Trophoblast cell (in vitro differentiated cells and primary cell): ENCODE data around the gene PYDC1.
A peak's percentile ranks its signal among the peaks of the same experiment; 100 is the strongest.

Experiments used
- DNase-seq, 2 donors: peaks; one replicate each; pipeline ENCODE4 v3.0.0-alpha.2; 2016
- H2AFZ ChIP-seq: 2 replicates; pipeline ENCODE4 v1.6.1; 2013; ENCODE audit warnings: low read length, moderate library complexity, mild to moderate bottlenecking; ENCODE audit not compliant: insufficient read depth, poor library complexity
- H2AK5ac ChIP-seq: 2 replicates; pipeline ENCODE4 v1.6.1; 2013; ENCODE audit warnings: mild to moderate bottlenecking, low read length
- H2BK120ac ChIP-seq: 2 replicates; pipeline ENCODE4 v1.6.1; 2013; ENCODE audit warnings: low read length, mild to moderate bottlenecking, moderate library complexity; ENCODE audit not compliant: insufficient read depth, poor library complexity
- H2BK12ac ChIP-seq: 2 replicates; pipeline ENCODE4 v1.6.1; 2013; ENCODE audit warnings: mild to moderate bottlenecking, low read length, moderate library complexity
- H2BK5ac ChIP-seq: 2 replicates; pipeline ENCODE4 v1.6.1; 2013; ENCODE audit warnings: low read length, low read depth, moderate library complexity, mild to moderate bottlenecking; ENCODE audit not compliant: poor library complexity
- H3K14ac ChIP-seq: 2 replicates; pipeline ENCODE4 v1.6.1; 2013; ENCODE audit warnings: mild to moderate bottlenecking, low read length
- H3K18ac ChIP-seq: 2 replicates; pipeline ENCODE4 v1.6.1; 2013; ENCODE audit warnings: mild to moderate bottlenecking, low read length
- H3K23ac ChIP-seq: 2 replicates; pipeline ENCODE4 v1.6.1; 2013; ENCODE audit warnings: low read length
- H3K27ac ChIP-seq: 2 replicates; pipeline ENCODE4 v1.5.1; 2013; ENCODE audit warnings: low read depth, mild to moderate bottlenecking, inconsistent platforms, low read length, moderate library complexity
- H3K27me3 ChIP-seq: 2 replicates; pipeline ENCODE4 v1.6.1; 2013; ENCODE audit warnings: inconsistent platforms, mild to moderate bottlenecking, low read length, moderate library complexity; ENCODE audit not compliant: insufficient read depth
- H3K36me3 ChIP-seq, 2 experiments: 1 replicate in 1 of 2; 2 replicates in 1 of 2; pipeline ENCODE4 v1.6.1; 2013; ENCODE audit warnings: low read length in 2 of 2, mild to moderate bottlenecking in 2 of 2, moderate library complexity in 1 of 2; ENCODE audit not compliant: insufficient read depth in 2 of 2, control insufficient read depth in 1 of 2
- H3K4ac ChIP-seq: 2 replicates; pipeline ENCODE4 v1.6.1; 2013; ENCODE audit warnings: low read depth, mild to moderate bottlenecking, low read length, moderate library complexity
- H3K4me1 ChIP-seq, 2 experiments: 1 replicate in 1 of 2; 2 replicates in 1 of 2; pipeline ENCODE4 v1.6.1; 2013; ENCODE audit warnings: low read length in 2 of 2, mild to moderate bottlenecking in 2 of 2, moderate library complexity in 1 of 2; ENCODE audit not compliant: insufficient read depth in 2 of 2, control insufficient read depth in 1 of 2
- H3K4me2 ChIP-seq: 2 replicates; pipeline ENCODE4 v1.6.1; 2013; ENCODE audit warnings: inconsistent platforms, mild to moderate bottlenecking, low read length, moderate library complexity
- H3K4me3 ChIP-seq: 2 replicates; pipeline ENCODE4 v1.5.1; 2013; ENCODE audit warnings: mild to moderate bottlenecking, low read depth, low read length, inconsistent platforms
- H3K79me1 ChIP-seq: one replicate; pipeline ENCODE4 v1.6.1; 2013; ENCODE audit warnings: low read length
- H3K79me2 ChIP-seq: 2 replicates; pipeline ENCODE4 v1.6.1; 2013; ENCODE audit warnings: low read length, mild to moderate bottlenecking; ENCODE audit not compliant: control insufficient read depth, insufficient read depth, poor library complexity
- H3K9ac ChIP-seq: 2 replicates; pipeline ENCODE4 v1.6.1; 2013; ENCODE audit warnings: mild to moderate bottlenecking, low read length
- H3K9me3 ChIP-seq: 2 replicates; pipeline ENCODE4 v1.6.1; 2013; ENCODE audit warnings: low read depth, mild to moderate bottlenecking, control low read depth, inconsistent platforms, low read length; ENCODE audit not compliant: insufficient read depth
- H4K12ac ChIP-seq: 2 replicates; pipeline ENCODE4 v1.6.1; 2013; ENCODE audit warnings: low read depth, mild to moderate bottlenecking, low read length, moderate library complexity
- H4K8ac ChIP-seq: 2 replicates; pipeline ENCODE4 v1.6.1; 2013; ENCODE audit warnings: low read depth, mild to moderate bottlenecking, low read length, moderate library complexity
- H4K91ac ChIP-seq: one replicate; pipeline ENCODE4 v1.6.1; 2013; ENCODE audit warnings: low read depth, mild to moderate bottlenecking, low read length, moderate library complexity
- WGBS: extraction: QIAGEN DNeasy Blood & Tissue Kit; methylation state at CpG from one replicate; pipeline ENCODE4 v1.1.7; 2013; ENCODE audit warnings: missing lambda C conversion rate; ENCODE audit not compliant: insufficient read length, insufficient coverage; ENCODE audit errors: extremely low coverage; 5-methylcytosine and 5-hydroxymethylcytosine counted together

The PYDC1 gene

DNA sequence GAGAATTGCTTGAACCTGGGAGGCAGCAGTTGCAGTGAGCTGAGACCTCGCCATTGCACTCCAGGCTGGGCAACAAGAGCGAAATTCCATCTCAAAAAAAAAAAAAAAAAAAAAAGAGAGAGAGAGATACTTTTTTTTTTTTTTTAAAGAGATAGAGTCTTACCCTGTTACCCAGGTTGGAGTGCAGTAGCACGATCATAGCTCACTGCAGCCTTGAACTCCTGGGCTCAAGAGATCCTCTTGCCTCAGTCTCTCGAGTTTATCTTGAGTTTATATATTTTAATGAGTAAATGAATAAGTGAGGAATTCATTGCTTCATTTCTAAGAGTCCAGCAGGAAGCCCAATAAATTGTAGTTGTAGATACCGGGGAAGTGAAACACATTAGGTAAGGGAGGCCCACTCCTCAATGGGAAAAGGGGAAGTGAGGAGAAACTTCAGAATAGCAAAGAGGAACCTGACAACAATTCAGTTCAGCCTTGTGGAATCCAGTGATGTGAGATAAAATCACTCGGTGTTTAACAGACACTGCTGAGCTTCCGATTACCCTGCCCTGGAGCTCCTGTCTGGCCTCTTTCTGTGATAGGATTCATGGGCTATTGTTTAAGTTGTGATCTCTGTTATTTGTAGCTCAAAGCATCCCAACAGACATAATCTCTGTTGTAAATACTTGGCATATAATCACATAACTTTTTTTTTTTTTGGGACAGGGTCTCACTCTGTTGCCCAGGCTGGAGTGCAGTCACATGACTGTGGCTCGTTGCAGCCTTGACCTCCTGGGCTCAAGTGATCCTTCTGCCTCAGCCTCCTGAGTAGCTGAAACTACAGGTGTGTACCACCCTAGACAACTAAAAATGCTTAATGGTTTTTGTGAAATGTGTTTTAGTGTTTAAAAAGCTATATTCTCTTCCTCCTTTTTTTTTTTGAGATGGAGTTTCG is 27.1 kb upstream of the PYDC1 start:
- peak in 1 of 2 donors; percentile 26 for DNase-seq
- Histone ChIP-seq H3K9ac (no peak overlapping the region), H2AK5ac (no peak overlapping the region), H3K79me2 (no peaks in the 10 kb centered on the region), H4K91ac (no peak overlapping the region), H3K27me3 (no peaks in the 10 kb centered on the region), H3K14ac (no peak overlapping the region), H3K4ac (no peak overlapping the region), H2BK12ac (no peak overlapping the region), H3K27ac (no peak overlapping the region), H3K9me3 (no peaks in the 10 kb centered on the region), H3K4me2 (no peak overlapping the region), H4K12ac (no peak overlapping the region), H2AFZ (no peak overlapping the region), H2BK120ac (no peak overlapping the region), H3K4me1 (no peaks in the 10 kb centered on the region), H3K4me3 (no peak overlapping the region), H3K18ac (no peak overlapping the region), H2BK5ac (no peak overlapping the region), H3K79me1 (no peaks in the 10 kb centered on the region), H3K23ac (no peak overlapping the region), H4K8ac (no peak overlapping the region), H3K36me3 (no peaks in the 10 kb centered on the region)
- WGBS, result no CpG with 5 or more reads among the region's 9 CpGs

DNA sequence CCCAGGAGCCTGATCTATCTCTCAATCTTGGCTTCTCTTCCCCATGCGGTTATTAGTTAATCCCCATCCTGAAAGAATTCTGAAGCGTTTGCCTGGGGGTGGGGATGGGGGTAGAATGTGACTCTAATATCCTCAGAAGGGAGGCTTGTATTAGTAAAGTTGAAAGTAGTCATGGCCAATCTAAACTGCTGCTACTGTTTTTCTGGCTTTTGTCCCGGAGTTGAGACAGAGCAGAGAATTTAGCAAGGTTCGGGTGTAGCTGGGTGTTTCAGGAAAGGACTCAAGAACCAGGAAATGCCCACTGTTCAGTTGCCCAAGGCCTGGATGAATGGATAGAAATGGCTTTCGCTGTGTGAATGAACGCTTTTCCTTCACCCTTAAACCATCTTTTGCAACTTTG is 25.3 kb upstream of the PYDC1 start:
- H3K4me2 ChIP-seq, result no peak overlapping the region
- H3K18ac ChIP-seq, result no peak overlapping the region
- no peak overlapping the region for H2BK12ac ChIP-seq
- H3K27me3 ChIP-seq, result no peaks in the 10 kb centered on the region
- no peak overlapping the region for H4K8ac ChIP-seq
- no peak overlapping the region for H3K23ac ChIP-seq
- DNase-seq, result no peak
- no peaks in the 10 kb centered on the region for H3K9me3 ChIP-seq
- H3K4ac ChIP-seq, result no peak overlapping the region
- H3K36me3 ChIP-seq, result no peaks in the 10 kb centered on the region
- no peak overlapping the region for H3K9ac ChIP-seq
- H3K4me3 ChIP-seq, result no peak overlapping the region
- H3K14ac ChIP-seq, result no peak overlapping the region
- no peaks in the 10 kb centered on the region for H3K79me2 ChIP-seq
- H3K27ac ChIP-seq, result no peak overlapping the region
- H3K4me1 ChIP-seq, result no peaks in the 10 kb centered on the region
- H2BK120ac ChIP-seq, result no peak overlapping the region
- no peak overlapping the region for H2BK5ac ChIP-seq
- no peak overlapping the region for H2AFZ ChIP-seq
- no peak overlapping the region for H2AK5ac ChIP-seq
- H4K91ac ChIP-seq, result no peak overlapping the region
- no CpG with 5 or more reads among the region's 6 CpGs for WGBS
- no peak overlapping the region for H4K12ac ChIP-seq
- no peaks in the 10 kb centered on the region for H3K79me1 ChIP-seq

DNA sequence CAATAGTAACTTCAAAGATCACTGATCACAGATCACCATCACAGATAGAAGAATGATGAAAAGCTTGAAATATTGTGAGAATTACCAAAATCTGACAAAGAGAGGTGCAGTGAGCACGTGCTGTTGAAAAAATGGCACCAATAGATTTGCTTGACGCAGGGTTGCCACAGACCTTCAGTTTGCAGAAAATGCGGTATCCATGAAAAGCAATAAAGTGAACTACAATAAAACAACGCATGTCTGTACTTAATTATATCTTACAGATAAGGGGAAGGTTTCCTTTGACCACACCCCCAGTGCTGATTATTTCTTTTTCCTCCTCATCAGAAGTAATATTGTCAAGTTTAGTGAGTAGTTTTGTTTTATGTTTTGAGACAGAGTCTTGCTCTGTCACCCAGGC is 21.1 kb upstream of the PYDC1 start:
- no CpG with 5 or more reads among the region's 4 CpGs for WGBS
- peaks cover 2% of the 10 kb centered on the region for H3K9me3 ChIP-seq

DNA sequence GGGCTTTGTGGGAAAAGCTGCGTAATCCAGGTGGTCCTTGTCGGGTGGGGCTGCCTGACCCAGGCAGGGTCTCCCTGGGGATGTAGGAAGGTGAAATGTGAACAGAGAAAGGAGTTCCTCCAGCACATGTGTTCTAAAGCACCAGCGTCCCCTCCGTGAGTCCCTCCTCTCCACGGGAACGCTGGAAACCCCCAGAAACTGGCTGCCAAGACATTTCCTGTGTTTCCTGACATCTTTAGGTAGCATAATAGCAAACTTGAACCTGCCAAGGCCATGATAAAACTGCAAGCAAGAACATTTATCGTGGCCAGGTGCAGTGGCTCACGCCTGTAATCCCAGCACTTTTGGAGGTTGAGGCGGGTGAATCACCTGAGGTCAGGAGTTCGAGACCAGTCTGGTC is 12.6 kb upstream of the PYDC1 start:
- no CpG with 5 or more reads among the region's 10 CpGs for WGBS
- peaks cover 5% of the 10 kb centered on the region for H3K9me3 ChIP-seq

More for the DNA sequence above, 21.1 kb upstream of the PYDC1 start:
- H3K9ac ChIP-seq, result no peak overlapping the region
- H3K4ac ChIP-seq, result no peak overlapping the region
- H3K27me3 ChIP-seq, result no peaks in the 10 kb centered on the region
- H4K8ac ChIP-seq, result no peak overlapping the region
- no peak overlapping the region for H3K23ac ChIP-seq
- no peak overlapping the region for H2AK5ac ChIP-seq
- H3K4me1 ChIP-seq, result no peaks in the 10 kb centered on the region
- DNase-seq, result no peak
- H2AFZ ChIP-seq, result no peak overlapping the region
- H3K4me3 ChIP-seq, result no peak overlapping the region
- no peak overlapping the region for H2BK120ac ChIP-seq
- no peak overlapping the region for H4K91ac ChIP-seq
- H3K79me2 ChIP-seq, result no peaks in the 10 kb centered on the region
- no peak overlapping the region for H3K18ac ChIP-seq
- H2BK12ac ChIP-seq, result no peak overlapping the region
- no peak overlapping the region for H4K12ac ChIP-seq
- no peak overlapping the region for H2BK5ac ChIP-seq
- H3K79me1 ChIP-seq, result no peaks in the 10 kb centered on the region
- H3K27ac ChIP-seq, result no peak overlapping the region
- no peaks in the 10 kb centered on the region for H3K36me3 ChIP-seq
- H3K14ac ChIP-seq, result no peak overlapping the region
- no peak overlapping the region for H3K4me2 ChIP-seq

More for the DNA sequence above, 12.6 kb upstream of the PYDC1 start:
- Histone ChIP-seq H3K36me3 (no peaks in the 10 kb centered on the region), H3K14ac (no peak overlapping the region), H3K4me1 (no peaks in the 10 kb centered on the region), H3K79me2 (no peaks in the 10 kb centered on the region), H3K23ac (no peak overlapping the region), H4K91ac (no peak overlapping the region), H2BK120ac (no peak overlapping the region), H4K12ac (no peak overlapping the region), H3K4ac (no peak overlapping the region), H3K79me1 (no peaks in the 10 kb centered on the region), H2BK5ac (no peak overlapping the region), H2BK12ac (no peak overlapping the region), H3K27ac (no peak overlapping the region), H2AFZ (no peak overlapping the region), H3K18ac (no peak overlapping the region), H2AK5ac (no peak overlapping the region), H4K8ac (no peak overlapping the region), H3K9ac (no peak overlapping the region), H3K4me3 (no peak overlapping the region), H3K4me2 (no peak overlapping the region), H3K27me3 (no peaks in the 10 kb centered on the region)
- DNase-seq, result no peak
